Measurements from ENCODE around the gene LEPROT. TPM values are rescaled to one million over a fixed set of nuclear protein-coding genes. Genes with fewer than 3 reads are reported as not detected.

The LEPROT gene
- total RNA-seq, 1 experiment from 2014 or later, result 18.1 TPM

GRCh38 chr1:65407877-65408276, 12.6 kb upstream of the LEPROT start:
- no peak overlapping the region; the same call in 1 of the 2 replicates for H3K27ac Mint-ChIP-seq
- H3K4me3 Mint-ChIP-seq, result no peak overlapping the region
- no peaks in the 10 kb centered on the region for H3K27me3 Mint-ChIP-seq (ENCODE audit: low read depth)
- H3K9me3 Mint-ChIP-seq, result no peaks in the 10 kb centered on the region
- no peaks in the 10 kb centered on the region for H3K36me3 Mint-ChIP-seq
- ChIA-PET CTCF (no interaction called here), POLR2A (no interaction called here)
- ATAC-seq (no peak), DNase-seq (ENCODE audit: low spot score) (no peak)
- peaks cover 8% of the 10 kb centered on the region for H3K4me1 Mint-ChIP-seq
- TF ChIP-seq ATF1 (CRISPR knock-in tag; IDR thresholded peaks at IDR 0.05) (no peak), FOXK1 (CRISPR knock-in tag; IDR thresholded peaks at IDR 0.05) (no peak), GTF2I (CRISPR knock-in tag; conservative IDR thresholded peaks at IDR 0.05) (no peak), MYBL2 (CRISPR knock-in tag; IDR thresholded peaks at IDR 0.05) (no peak), JAZF1 (CRISPR knock-in tag; IDR thresholded peaks at IDR 0.05) (no peak), ZNF512 (CRISPR knock-in tag; IDR thresholded peaks at IDR 0.05; ENCODE audit: borderline replicate concordance) (no peak), ZNF121 (CRISPR knock-in tag; IDR thresholded peaks at IDR 0.05) (no peak), ARID4B (CRISPR knock-in tag; IDR thresholded peaks at IDR 0.05; ENCODE audit: borderline replicate concordance) (no peak), E2F4 (CRISPR knock-in tag; IDR thresholded peaks at IDR 0.05; ENCODE audit: borderline replicate concordance, low read depth) (no peak), GABPB1 (CRISPR knock-in tag; IDR thresholded peaks at IDR 0.05) (no peak), TP53 (CRISPR knock-in tag; IDR thresholded peaks at IDR 0.05) (no peak), AR (CRISPR knock-in tag; IDR thresholded peaks at IDR 0.05) (no peak), CTCF (IDR thresholded peaks at IDR 0.05) (no peak), FOXJ3 (CRISPR knock-in tag; IDR thresholded peaks at IDR 0.05; ENCODE audit: borderline replicate concordance) (no peak), ZNF396 (CRISPR knock-in tag; IDR thresholded peaks at IDR 0.05; ENCODE audit: borderline replicate concordance) (no peak)
